CD4-positive, alpha-beta memory T cell (primary cell): ENCODE measurements around the gene TMEM95. TPM values are rescaled to one million over a fixed set of nuclear protein-coding genes. Genes with fewer than 3 reads are reported as not detected.
A peak's percentile ranks its signal among the peaks of the same experiment; 100 is the strongest.

Experiments
- CTCF ChIA-PET: fragments of 350-600 bp; sonication (Branson Sonifier 250); formaldehyde crosslinking; loops from one replicate; lab custom pipeline; 2021; ENCODE audit warnings: inconsistent platforms; ENCODE audit not compliant: partially characterized antibody; lab: Charles Lee
- POLR2A ChIA-PET: fragments of 350-600 bp; sonication (Branson Sonifier 250); formaldehyde crosslinking; loops from one replicate; lab custom pipeline; 2021; ENCODE audit not compliant: partially characterized antibody; lab: Charles Lee
- DNase-seq, 5 donors: peaks; one replicate each; pipeline versions ENCODE4 v3.0.0 to v3.0.0-alpha.2; 2020 to 2022; ENCODE audit warnings: mixed read lengths in 1 of 5
- H3K27ac ChIP-seq: one replicate; pipeline ENCODE4 v1.7.0; 2013; ENCODE audit warnings: low read depth, low read length
- H3K27me3 ChIP-seq: 2 replicates; pipeline ENCODE4 v1.7.0; 2013; ENCODE audit warnings: mild to moderate bottlenecking, low read length, moderate library complexity; ENCODE audit not compliant: insufficient read depth
- H3K36me3 ChIP-seq: 2 replicates; pipeline ENCODE4 v1.7.0; 2013; ENCODE audit warnings: mild to moderate bottlenecking, low read length, moderate library complexity; ENCODE audit not compliant: insufficient read depth
- H3K4me1 ChIP-seq: 2 replicates; pipeline ENCODE4 v1.7.0; 2013; ENCODE audit warnings: mild to moderate bottlenecking, low read length, moderate library complexity; ENCODE audit not compliant: insufficient read depth
- H3K4me3 ChIP-seq, 2 donors: one replicate each; pipeline ENCODE4 v1.7.0; 2013; ENCODE audit warnings: low read length in 2 of 2, mild to moderate bottlenecking in 1 of 2
- H3K9me3 ChIP-seq, 2 donors: one replicate each; pipeline ENCODE4 v1.7.0; 2013; ENCODE audit warnings: low read length in 2 of 2, control low read depth in 1 of 2; ENCODE audit not compliant: control insufficient read depth in 1 of 2
- H3K27ac Mint-ChIP-seq, 7 donors: one replicate each; pipeline ENCODE4 v1.8.0; 2020 to 2021; ENCODE audit warnings: mixed read lengths in 7 of 7, mild to moderate bottlenecking in 6 of 7, inconsistent platforms in 3 of 7, moderate library complexity in 3 of 7
- H3K27me3 Mint-ChIP-seq, 2 donors: one replicate each; pipeline ENCODE4 v1.8.0; 2020 to 2021; ENCODE audit warnings: mixed read lengths in 2 of 2
- H3K36me3 Mint-ChIP-seq, 2 donors: one replicate each; pipeline ENCODE4 v1.8.0; 2020 to 2021; ENCODE audit warnings: mixed read lengths in 2 of 2, inconsistent platforms in 1 of 2, mild to moderate bottlenecking in 1 of 2
- H3K4me1 Mint-ChIP-seq, 4 donors: one replicate each; pipeline ENCODE4 v1.8.0; 2020 to 2021; ENCODE audit warnings: mixed read lengths in 4 of 4, mild to moderate bottlenecking in 1 of 4
- H3K4me3 Mint-ChIP-seq, 8 donors: one replicate each; pipeline ENCODE4 v1.8.0; 2020 to 2021; ENCODE audit warnings: mixed read lengths in 8 of 8, mild to moderate bottlenecking in 7 of 8, moderate library complexity in 6 of 8, inconsistent platforms in 3 of 8
- H3K9me3 Mint-ChIP-seq, 8 donors: one replicate each; pipeline ENCODE4 v1.8.0; 2020 to 2021; ENCODE audit warnings: mixed read lengths in 8 of 8, mild to moderate bottlenecking in 5 of 8, inconsistent platforms in 3 of 8, moderate library complexity in 1 of 8
- intact Hi-C: fragments of 100-400 bp; cut with micrococcal nuclease; formaldehyde crosslinking; loops from one replicate; pipeline ENCODE4 v1.15.1; 2023
- polyA plus RNA-seq, 2 donors: library from polyadenylated mRNA; unstranded; fragments of 300-500 nt; fragmentation: Illumina TruSeq; gene quantifications; one replicate each; pipeline ENCODE4 v1.2.3, GENCODE V29; 2021
- total RNA-seq, 2 experiments: library from RNA; stranded (reverse); gene quantifications; one replicate each; pipeline ENCODE4 v1.2.3, GENCODE V29; 2021

Gene TMEM95
- total and polyA plus RNA-seq, 4 experiments from 2014 or later = not detected

- DNase-seq = no peak
- Mint-ChIP-seq H3K9me3 (peaks cover 0 to 2% (median 0%) of the 10 kb centered on the region in 8 donors), H3K4me1 (peaks cover 21 to 46% (median 33%) of the 10 kb centered on the region in 4 donors)
Measured at GRCh38 chr17:7341842-7342241, 13.1 kb upstream of the TMEM95 start.

DNA sequence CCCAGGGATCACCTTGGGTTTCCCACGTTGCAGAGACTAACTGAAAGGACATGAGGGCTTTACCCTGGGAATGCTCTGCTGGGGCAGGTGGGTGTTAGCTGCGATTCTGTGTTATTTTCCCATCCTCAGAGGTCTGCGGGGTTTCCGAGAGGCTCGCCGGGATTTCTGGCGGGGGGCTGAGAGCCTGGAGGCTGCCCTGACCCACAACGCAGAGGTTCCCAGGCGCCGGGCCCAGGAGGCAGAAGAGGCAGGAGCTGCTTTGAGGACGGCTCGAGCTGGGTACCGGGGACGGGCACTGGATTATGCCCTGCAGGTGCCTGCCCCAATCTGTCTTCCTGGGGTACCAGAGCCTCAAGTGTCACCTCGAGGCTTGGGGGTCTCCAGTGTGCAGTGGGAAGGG lies 11.7 kb upstream of the TMEM95 start:
- Histone ChIP-seq H3K27ac (no peak overlapping the region), H3K4me1 (peaks cover 26% of the 10 kb centered on the region), H3K4me3 (no peak overlapping the region), H3K27me3 (no peaks in the 10 kb centered on the region), H3K9me3 (no peaks in the 10 kb centered on the region), H3K36me3 (peaks cover 78% of the 10 kb centered on the region)
- Mint-ChIP-seq H3K27ac (peak overlapping the region in 2 of 7 donors; percentile 29 to 82), H3K27me3 (no peaks in the 10 kb centered on the region), H3K9me3 (peaks cover 0 to 2% (median 0%) of the 10 kb centered on the region in 8 donors), H3K4me1 (peaks cover 14 to 42% (median 22%) of the 10 kb centered on the region in 4 donors), H3K36me3 (peaks cover 34 to 64% of the 10 kb centered on the region in 2 donors), H3K4me3 (no peak overlapping the region)
- ChIA-PET POLR2A (interaction anchor here (0.9 to 3.6 kb wide), 3 partner anchors 11 to 307 kb away, joined by 3 to 22 read pairs (median 4); partner anchors contain the start of genes NEURL4 and SLC16A13), CTCF (interaction anchor here (1.2 to 3.9 kb wide), 5 partner anchors 13 to 33 kb away, joined by 3 to 31 read pairs (median 6); partner anchors contain the start of gene NEURL4)
- intact Hi-C loops = no loop called here
- DNase-seq = no peak

More at GRCh38 chr17:7341842-7342241, 13.1 kb upstream of the TMEM95 start:
- Histone ChIP-seq H3K36me3 (peaks cover 64% of the 10 kb centered on the region), H3K9me3 (no peaks in the 10 kb centered on the region), H3K27me3 (no peaks in the 10 kb centered on the region), H3K4me1 (peaks cover 39% of the 10 kb centered on the region), H3K27ac (no peak overlapping the region), H3K4me3 (no peak overlapping the region)
- POLR2A ChIA-PET = interaction anchor here (0.7 to 4.3 kb wide), 5 partner anchors 8 to 26 kb away, joined by 3 to 29 read pairs (median 4); partner anchors contain the start of gene NEURL4
- Mint-ChIP-seq H3K27ac (peak overlapping the region in 4 of 7 donors; percentile 57 to 95 (median 76)), H3K36me3 (peaks cover 38 to 64% of the 10 kb centered on the region in 2 donors), H3K27me3 (no peaks in the 10 kb centered on the region), H3K4me3 (no peak overlapping the region)
- CTCF ChIA-PET = interaction anchor here (1.0 to 3.9 kb wide), 5 partner anchors 8 to 219 kb away, joined by 3 to 12 read pairs (median 3); partner anchors contain the start of gene TMEM95
- intact Hi-C loops = no loop called here

GRCh38 chr17:7346761-7347614 lies 8.0 kb upstream of the TMEM95 start:
- CTCF ChIA-PET = interaction anchor here (3.0 to 4.7 kb wide), 4 partner anchors 11 to 22 kb away, joined by 15 to 39 read pairs (median 31); partner anchors contain the start of genes ACAP1 and NEURL4
- POLR2A ChIA-PET = interaction anchor here (1.1 to 8.0 kb wide), 4 partner anchors 10 to 67 kb away, joined by 4 to 146 read pairs (median 39); partner anchors contain the start of genes ACAP1 and NEURL4
- Mint-ChIP-seq H3K4me3 (no peak overlapping the region), H3K4me1 (peaks cover 15 to 42% (median 27%) of the 10 kb centered on the region in 4 donors), H3K27me3 (no peaks in the 10 kb centered on the region), H3K36me3 (peaks cover 20 to 63% of the 10 kb centered on the region in 2 donors), H3K27ac (peak overlapping the region in 1 of 7 donors; percentile 40), H3K9me3 (peaks cover 0 to 2% (median 0%) of the 10 kb centered on the region in 8 donors)
- intact Hi-C loops = loop anchor here (1.0 kb wide), 1 partner anchor 23 kb away; no protein-coding TSS in a partner anchor
- Histone ChIP-seq H3K9me3 (no peaks in the 10 kb centered on the region), H3K36me3 (peaks cover 70% of the 10 kb centered on the region), H3K27me3 (no peaks in the 10 kb centered on the region), H3K4me3 (no peak overlapping the region), H3K4me1 (peaks cover 22% of the 10 kb centered on the region), H3K27ac (no peak overlapping the region)
- DNase-seq = peak in 1 of 5 donors; percentile 35

GRCh38 chr17:7347630-7348477 lies 7.1 kb upstream of the TMEM95 start:
- DNase-seq = peak in 1 of 5 donors; percentile 35
- H3K36me3 Mint-ChIP-seq = peaks cover 20 to 57% of the 10 kb centered on the region in 2 donors
- H3K27me3 ChIP-seq = no peaks in the 10 kb centered on the region
- no peak overlapping the region for H3K4me3 ChIP-seq
- intact Hi-C loops = no loop called here
- ChIA-PET POLR2A (interaction anchor here (0.9 to 8.0 kb wide), 9 partner anchors 11 to 209 kb away, joined by 3 to 146 read pairs (median 6); partner anchors contain the start of genes ACAP1, GPS2, NEURL4 and SLC2A4), CTCF (interaction anchor here (1.3 to 4.7 kb wide), 4 partner anchors 10 to 89 kb away, joined by 3 to 58 read pairs (median 35); partner anchors contain the start of gene ACAP1)
- no peaks in the 10 kb centered on the region for H3K9me3 ChIP-seq
- peaks cover 0 to 2% (median 0%) of the 10 kb centered on the region in 8 donors for H3K9me3 Mint-ChIP-seq
- H3K4me1 Mint-ChIP-seq = peaks cover 20 to 50% (median 33%) of the 10 kb centered on the region in 4 donors
- H3K27ac ChIP-seq = no peak overlapping the region
- H3K27me3 Mint-ChIP-seq = no peaks in the 10 kb centered on the region
- H3K4me3 Mint-ChIP-seq = no peak overlapping the region
- H3K4me1 ChIP-seq = peaks cover 30% of the 10 kb centered on the region
- H3K27ac Mint-ChIP-seq = peak overlapping the region in 2 of 7 donors; percentile 70 to 91
- peaks cover 64% of the 10 kb centered on the region for H3K36me3 ChIP-seq

- POLR2A ChIA-PET = interaction anchor here (0.6 to 8.0 kb wide), 13 partner anchors 7 to 267 kb away, joined by 3 to 146 read pairs (median 4); partner anchors contain the start of genes ACAP1, FXR2, GPS2 and NEURL4
- Histone ChIP-seq H3K4me1 (peaks cover 30% of the 10 kb centered on the region), H3K9me3 (no peaks in the 10 kb centered on the region), H3K27ac (no peak overlapping the region), H3K27me3 (no peaks in the 10 kb centered on the region), H3K4me3 (no peak overlapping the region), H3K36me3 (peaks cover 56% of the 10 kb centered on the region)
- peak overlapping the region in 4 of 7 donors; percentile 80 to 91 (median 82) for H3K27ac Mint-ChIP-seq
- no peaks in the 10 kb centered on the region for H3K27me3 Mint-ChIP-seq
- H3K4me1 Mint-ChIP-seq = peaks cover 18 to 56% (median 35%) of the 10 kb centered on the region in 4 donors
- CTCF ChIA-PET = interaction anchor here (1.2 to 4.7 kb wide), 6 partner anchors 7 to 88 kb away, joined by 3 to 58 read pairs (median 6); partner anchors contain the start of genes ACAP1, GPS2 and SLC2A4
- H3K9me3 Mint-ChIP-seq = peaks cover 0 to 2% (median 0%) of the 10 kb centered on the region in 8 donors
- DNase-seq = no peak
- H3K4me3 Mint-ChIP-seq = peak overlapping the region in 1 of 8 donors; percentile 24
- intact Hi-C loops = no loop called here
- peaks cover 17 to 53% of the 10 kb centered on the region in 2 donors for H3K36me3 Mint-ChIP-seq
Measured at GRCh38 chr17:7348478-7349242, 6.3 kb upstream of the TMEM95 start.
